CD14-positive monocyte (primary cell): Measurements from ENCODE around the gene LRRN2. TPM values are rescaled to one million over a fixed set of nuclear protein-coding genes. Genes with fewer than 3 reads are reported as not detected.

Experiments
- DNase-seq, 3 donors: peaks; one replicate each; pipeline ENCODE4 v3.0.0-alpha.2; 2011 to 2022
- H2AFZ ChIP-seq: 2 replicates; pipeline ENCODE4 v1.6.0; 2012; ENCODE audit warnings: mild to moderate bottlenecking, low read depth, low read length, inconsistent platforms; ENCODE audit not compliant: insufficient read depth, poor library complexity, severe bottlenecking
- H3K27ac ChIP-seq, 2 donors: 1 replicate in 1 of 2; 2 replicates in 1 of 2; pipeline ENCODE4 v1.5.1; 2012 to 2013; ENCODE audit warnings: low read length in 2 of 2, control low read depth in 1 of 2, inconsistent platforms in 1 of 2, low read depth in 1 of 2, mild to moderate bottlenecking in 1 of 2
- H3K27me3 ChIP-seq, 2 donors: one replicate each; pipeline versions ENCODE4 v1.6.0 to v1.6.1; 2011 to 2013; ENCODE audit warnings: low read length in 2 of 2; ENCODE audit not compliant: control insufficient read depth in 2 of 2, insufficient read depth in 2 of 2
- H3K36me3 ChIP-seq, 2 donors: replicated peaks in 1 of 2; 1 replicate in 1 of 2; 2 replicates in 1 of 2; pipeline versions ENCODE4 v1.5.1 to v1.6.1; 2012 to 2013; ENCODE audit warnings: low read length in 2 of 2, control low read depth in 1 of 2, inconsistent platforms in 1 of 2, mild to moderate bottlenecking in 1 of 2; ENCODE audit not compliant: insufficient read depth in 2 of 2, control insufficient read depth in 1 of 2
- H3K4me1 ChIP-seq, 2 donors: 1 replicate in 1 of 2; 2 replicates in 1 of 2; pipeline versions ENCODE4 v1.5.1 to v1.6.1; 2012 to 2013; ENCODE audit warnings: low read length in 2 of 2, control low read depth in 1 of 2, inconsistent platforms in 1 of 2, mild to moderate bottlenecking in 1 of 2, moderate library complexity in 1 of 2; ENCODE audit not compliant: insufficient read depth in 2 of 2, control insufficient read depth in 1 of 2
- H3K4me2 ChIP-seq: replicated peaks from 2 replicates; pipeline ENCODE3; 2012; ENCODE audit warnings: low read length, moderate library complexity, mild to moderate bottlenecking; ENCODE audit not compliant: poor library complexity, severe bottlenecking; ENCODE audit errors: extremely low read depth
- H3K4me3 ChIP-seq, 3 experiments: fragments of 200-600 bp in 1 of 3; sonication (generic) in 1 of 3; replicated peaks in 1 of 3; 1 replicate in 2 of 3; 2 replicates in 1 of 3; pipeline ENCODE4 v1.5.1; 2011 to 2013; ENCODE audit warnings: low read length in 3 of 3, mild to moderate bottlenecking in 3 of 3, control low read depth in 2 of 3, low read depth in 2 of 3, inconsistent platforms in 1 of 3, moderate library complexity in 1 of 3
- H3K79me2 ChIP-seq: 2 replicates; pipeline ENCODE4 v1.6.0; 2012; ENCODE audit warnings: mild to moderate bottlenecking, control low read depth, inconsistent platforms, low read length, moderate library complexity; ENCODE audit not compliant: insufficient read depth
- H3K9ac ChIP-seq: 2 replicates; pipeline ENCODE4 v1.6.0; 2017; ENCODE audit warnings: low read length, mild to moderate bottlenecking; ENCODE audit not compliant: insufficient read depth, poor library complexity, severe bottlenecking
- H3K9me3 ChIP-seq, 2 donors: replicated peaks in 1 of 2; 1 replicate in 1 of 2; 2 replicates in 1 of 2; pipeline versions ENCODE4 v1.5.1 to v1.6.1; 2012 to 2013; ENCODE audit warnings: low read length in 2 of 2, control low read depth in 1 of 2; ENCODE audit not compliant: control insufficient read depth in 1 of 2, insufficient read depth in 1 of 2
- H4K20me1 ChIP-seq: 2 replicates; pipeline ENCODE4 v1.6.0; 2012; ENCODE audit warnings: mild to moderate bottlenecking, low read length, control low read depth, moderate library complexity; ENCODE audit not compliant: insufficient read depth
- H3K27ac Mint-ChIP-seq, 7 donors: one replicate each; pipeline ENCODE4 v1.8.0; 2020; ENCODE audit warnings: mild to moderate bottlenecking in 7 of 7, mixed read lengths in 7 of 7, moderate library complexity in 6 of 7, inconsistent platforms in 2 of 7
- H3K27me3 Mint-ChIP-seq, 3 donors: one replicate each; pipeline ENCODE4 v1.8.0; 2021 to 2022; ENCODE audit warnings: low read depth in 3 of 3, mild to moderate bottlenecking in 3 of 3, mixed read lengths in 3 of 3, moderate library complexity in 3 of 3, inconsistent platforms in 1 of 3
- H3K36me3 Mint-ChIP-seq, 2 donors: one replicate each; pipeline ENCODE4 v1.8.0; 2020; ENCODE audit warnings: mixed read lengths in 2 of 2, inconsistent platforms in 1 of 2, mild to moderate bottlenecking in 1 of 2
- H3K4me1 Mint-ChIP-seq: one replicate; pipeline ENCODE4 v1.8.0; 2020; ENCODE audit warnings: mild to moderate bottlenecking, mixed read lengths
- H3K4me3 Mint-ChIP-seq, 2 donors: one replicate each; pipeline ENCODE4 v1.8.0; 2020; ENCODE audit warnings: mild to moderate bottlenecking in 2 of 2, mixed read lengths in 2 of 2, moderate library complexity in 1 of 2
- H3K9me3 Mint-ChIP-seq, 7 donors: one replicate each; pipeline ENCODE4 v1.8.0; 2020 to 2022; ENCODE audit warnings: mixed read lengths in 7 of 7, mild to moderate bottlenecking in 6 of 7, moderate library complexity in 6 of 7, inconsistent platforms in 2 of 7
- WGBS: methylation state at CpG from one replicate; pipeline ENCODE4 v1.1.5; 2013; ENCODE audit warnings: missing lambda C conversion rate; ENCODE audit not compliant: insufficient coverage; 5-methylcytosine and 5-hydroxymethylcytosine counted together
- intact Hi-C, 2 donors: fragments of 100-400 bp; cut with micrococcal nuclease; formaldehyde crosslinking; loops; one replicate each; pipeline versions ENCODE4 v1.15.0 to v1.15.1; 2023
- polyA plus RNA-seq, 3 donors: library from polyadenylated mRNA; depleted of rRNA in 1 of 3; unstranded in 2 of 3; stranded (reverse) in 1 of 3; fragments of 300-500 nt in 2 of 3; fragments of >200 nt in 1 of 3; fragmentation: Illumina TruSeq in 2 of 3; gene quantifications; 1 replicate in 2 of 3; 2 replicates in 1 of 3; pipeline ENCODE4 v1.2.3, GENCODE V29; 2012 to 2021
- TF ChIP-seq, protein P1 (sequence below): fragments of 200-600 bp; IDR thresholded peaks from one replicate; pipeline ENCODE4 v1.8.0; 2022; ENCODE audit warnings: antibody characterized with exemption, mild to moderate bottlenecking

The LRRN2 gene
- polyA plus RNA-seq, 3 donors, result not detected

- no peaks in the 10 kb centered on the region for H3K79me2 ChIP-seq
- H3K9me3 ChIP-seq, result peaks cover 3 to 17% of the 10 kb centered on the region in 2 donors
- H3K27ac ChIP-seq, result no peak overlapping the region
- no peak overlapping the region for H3K4me2 ChIP-seq
- H3K36me3 ChIP-seq, result no peaks in the 10 kb centered on the region
- intact Hi-C loops, result no loop called here
- H3K4me1 Mint-ChIP-seq, result no peaks in the 10 kb centered on the region
- no peaks in the 10 kb centered on the region for H4K20me1 ChIP-seq
- no peak overlapping the region for H3K4me3 ChIP-seq
- DNase-seq, result no peak
- 91% methylated on average over 3 of the region's 3 CpGs for WGBS
- H3K9me3 Mint-ChIP-seq, result peaks cover 6 to 27% (median 16%) of the 10 kb centered on the region in 7 donors
- no peak overlapping the region for H3K27ac Mint-ChIP-seq
- H3K27me3 Mint-ChIP-seq, result peaks cover 6 to 11% (median 8%) of the 10 kb centered on the region in 3 donors
- H3K4me1 ChIP-seq, result no peaks in the 10 kb centered on the region
- no peaks in the 10 kb centered on the region for H3K36me3 Mint-ChIP-seq
- TF ChIP-seq, protein P1, sequence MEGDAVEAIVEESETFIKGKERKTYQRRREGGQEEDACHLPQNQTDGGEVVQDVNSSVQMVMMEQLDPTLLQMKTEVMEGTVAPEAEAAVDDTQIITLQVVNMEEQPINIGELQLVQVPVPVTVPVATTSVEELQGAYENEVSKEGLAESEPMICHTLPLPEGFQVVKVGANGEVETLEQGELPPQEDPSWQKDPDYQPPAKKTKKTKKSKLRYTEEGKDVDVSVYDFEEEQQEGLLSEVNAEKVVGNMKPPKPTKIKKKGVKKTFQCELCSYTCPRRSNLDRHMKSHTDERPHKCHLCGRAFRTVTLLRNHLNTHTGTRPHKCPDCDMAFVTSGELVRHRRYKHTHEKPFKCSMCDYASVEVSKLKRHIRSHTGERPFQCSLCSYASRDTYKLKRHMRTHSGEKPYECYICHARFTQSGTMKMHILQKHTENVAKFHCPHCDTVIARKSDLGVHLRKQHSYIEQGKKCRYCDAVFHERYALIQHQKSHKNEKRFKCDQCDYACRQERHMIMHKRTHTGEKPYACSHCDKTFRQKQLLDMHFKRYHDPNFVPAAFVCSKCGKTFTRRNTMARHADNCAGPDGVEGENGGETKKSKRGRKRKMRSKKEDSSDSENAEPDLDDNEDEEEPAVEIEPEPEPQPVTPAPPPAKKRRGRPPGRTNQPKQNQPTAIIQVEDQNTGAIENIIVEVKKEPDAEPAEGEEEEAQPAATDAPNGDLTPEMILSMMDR, result no peak
- H3K27me3 ChIP-seq, result peaks cover 0 to 4% of the 10 kb centered on the region in 2 donors
- H3K4me3 Mint-ChIP-seq, result no peak overlapping the region
- H3K9ac ChIP-seq, result no peak overlapping the region
- H2AFZ ChIP-seq, result no peak overlapping the region
Measured at GRCh38 chr1:204628868-204629267, 56.7 kb downstream of the LRRN2 start.

DNA sequence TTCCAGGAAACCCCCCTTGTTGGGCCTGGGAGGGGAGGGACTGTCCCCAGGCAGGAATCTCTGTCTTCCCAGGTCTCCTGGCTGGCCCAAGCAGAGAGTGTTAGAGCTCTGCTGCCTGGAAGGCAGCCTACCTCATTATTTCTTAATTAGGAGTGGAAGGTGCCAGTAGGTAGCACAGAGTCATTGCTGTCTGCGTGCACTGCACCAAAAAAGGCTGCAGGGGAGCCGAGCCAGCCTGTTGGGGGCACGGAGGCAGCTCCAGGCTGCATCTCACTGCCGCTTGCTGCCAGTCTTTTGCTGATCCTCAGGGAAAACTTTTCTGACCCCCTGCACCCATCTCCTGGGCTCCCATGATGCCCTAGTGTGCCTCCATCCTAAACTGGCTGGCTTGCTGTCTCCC is 58.1 kb downstream of the LRRN2 start:
- Mint-ChIP-seq H3K4me1 (no peaks in the 10 kb centered on the region), H3K36me3 (no peaks in the 10 kb centered on the region)
- no peak overlapping the region for H3K4me2 ChIP-seq

More for the DNA sequence above, 58.1 kb downstream of the LRRN2 start:
- Histone ChIP-seq H2AFZ (no peak overlapping the region), H3K4me1 (no peaks in the 10 kb centered on the region), H3K79me2 (no peaks in the 10 kb centered on the region), H3K27ac (no peak overlapping the region), H3K4me3 (no peak overlapping the region), H3K27me3 (peaks cover 0 to 4% of the 10 kb centered on the region in 2 donors), H4K20me1 (no peaks in the 10 kb centered on the region), H3K36me3 (no peaks in the 10 kb centered on the region), H3K9me3 (peaks cover 3 to 17% of the 10 kb centered on the region in 2 donors), H3K9ac (no peak overlapping the region)
- H3K27ac Mint-ChIP-seq, result no peak overlapping the region
- DNase-seq, result no peak
- intact Hi-C loops, result no loop called here
- H3K9me3 Mint-ChIP-seq, result peaks cover 6 to 24% (median 16%) of the 10 kb centered on the region in 7 donors
- WGBS, result 93% methylated on average over 4 of the region's 4 CpGs
- peaks cover 6 to 11% (median 8%) of the 10 kb centered on the region in 3 donors for H3K27me3 Mint-ChIP-seq
- no peak overlapping the region for H3K4me3 Mint-ChIP-seq
- TF ChIP-seq, protein P1, result no peak
